IPS-18c (cell line): ENCODE data around the gene LRRC40.

ENCODE experiments used
- H3K4me3 ChIP-seq: 2 replicates; pipeline ENCODE4 v1.7.0; 2013; ENCODE audit warnings: low read depth, mild to moderate bottlenecking, low read length, moderate library complexity; ENCODE audit not compliant: insufficient read depth
- H3K9me3 ChIP-seq: one replicate; pipeline ENCODE4 v1.6.1; 2013; ENCODE audit warnings: mild to moderate bottlenecking, low read length, moderate library complexity; ENCODE audit not compliant: control insufficient read depth, insufficient read depth

Gene LRRC40

GRCh38 chr1:70156529-70157120 is 48.8 kb downstream of the LRRC40 start:
- H3K4me3 ChIP-seq: no peak overlapping the region

GRCh38 chr1:70153739-70154138 is 51.6 kb downstream of the LRRC40 start:
- H3K4me3 ChIP-seq: no peak overlapping the region
- no peaks in the 10 kb centered on the region for H3K9me3 ChIP-seq

More at GRCh38 chr1:70156529-70157120, 48.8 kb downstream of the LRRC40 start:
- no peaks in the 10 kb centered on the region for H3K9me3 ChIP-seq

GRCh38 chr1:70150444-70150843 is 54.9 kb downstream of the LRRC40 start:
- Histone ChIP-seq H3K9me3 (no peaks in the 10 kb centered on the region), H3K4me3 (no peak overlapping the region)

- Histone ChIP-seq H3K9me3 (no peaks in the 10 kb centered on the region), H3K4me3 (no peak overlapping the region)
Measured at GRCh38 chr1:70146488-70146887, 58.9 kb downstream of the LRRC40 start.

GRCh38 chr1:70143048-70143659 is 62.2 kb downstream of the LRRC40 start:
- Histone ChIP-seq H3K4me3 (no peak overlapping the region), H3K9me3 (no peaks in the 10 kb centered on the region)

- no peak overlapping the region for H3K4me3 ChIP-seq
- no peaks in the 10 kb centered on the region for H3K9me3 ChIP-seq
Measured at GRCh38 chr1:70142075-70142474, 63.3 kb downstream of the LRRC40 start.

- H3K9me3 ChIP-seq: no peaks in the 10 kb centered on the region
- no peak overlapping the region for H3K4me3 ChIP-seq
Measured at GRCh38 chr1:70140894-70141293, 64.5 kb downstream of the LRRC40 start.

GRCh38 chr1:70140343-70140742 is 65.0 kb downstream of the LRRC40 start:
- Histone ChIP-seq H3K4me3 (no peak overlapping the region), H3K9me3 (no peaks in the 10 kb centered on the region)

GRCh38 chr1:70134148-70134547 is 71.2 kb downstream of the LRRC40 start:
- Histone ChIP-seq H3K9me3 (no peaks in the 10 kb centered on the region), H3K4me3 (no peak overlapping the region)

GRCh38 chr1:70117046-70117445 is 88.3 kb downstream of the LRRC40 start:
- Histone ChIP-seq H3K4me3 (no peak overlapping the region), H3K9me3 (no peaks in the 10 kb centered on the region)

- H3K4me3 ChIP-seq: no peak overlapping the region
- no peaks in the 10 kb centered on the region for H3K9me3 ChIP-seq
Measured at GRCh38 chr1:70115315-70115714, 90.1 kb downstream of the LRRC40 start.

GRCh38 chr1:70112838-70113237 is 92.5 kb downstream of the LRRC40 start:
- Histone ChIP-seq H3K4me3 (no peak overlapping the region), H3K9me3 (no peaks in the 10 kb centered on the region)

- Histone ChIP-seq H3K9me3 (no peaks in the 10 kb centered on the region), H3K4me3 (no peak overlapping the region)
Measured at GRCh38 chr1:70109241-70109640, 96.1 kb downstream of the LRRC40 start.

- H3K9me3 ChIP-seq: no peaks in the 10 kb centered on the region
- H3K4me3 ChIP-seq: no peak overlapping the region
Measured at GRCh38 chr1:70103770-70104169, 101.6 kb downstream of the LRRC40 start.

GRCh38 chr1:70101774-70102173 is 103.6 kb downstream of the LRRC40 start:
- no peaks in the 10 kb centered on the region for H3K9me3 ChIP-seq
- no peak overlapping the region for H3K4me3 ChIP-seq

GRCh38 chr1:70101231-70101630 is 104.1 kb downstream of the LRRC40 start:
- H3K9me3 ChIP-seq: no peaks in the 10 kb centered on the region
- H3K4me3 ChIP-seq: no peak overlapping the region
